Suprapubic skin (tissue), 3 donors: ENCODE measurements around the gene OCEL1.

ENCODE experiments used
- CTCF ChIP-seq, 2 donors: fragments of 200-600 bp in 1 of 2; fragments of 450-650 bp in 1 of 2; sonication (generic) in 1 of 2; IDR thresholded peaks; one replicate each; pipeline ENCODE4 v1.5.1; 2016 to 2019; ENCODE audit warnings: antibody characterized with exemption in 2 of 2, mild to moderate bottlenecking in 1 of 2, moderate library complexity in 1 of 2
- POLR2AphosphoS5 ChIP-seq, 3 donors: sonication (generic); formaldehyde crosslinking; IDR thresholded peaks; one replicate each; pipeline ENCODE4 v1.6.1; 2017; ENCODE audit warnings: antibody characterized with exemption in 3 of 3

GRCh38 chr19:17229890-17230289 lies 3.9 kb downstream of the OCEL1 start:
- TF ChIP-seq CTCF (IDR thresholded peaks at IDR 0.05) (no peak), POLR2AphosphoS5 (IDR thresholded peaks at IDR 0.05) (no peak)
